C4-2B (cell line): Measurements from ENCODE around the gene MIX23.

Experiments
- CTCF ChIP-seq: fragments of 450-650 bp; conservative IDR thresholded peaks from 2 replicates; pipeline ENCODE4 v1.5.1; 2017; ENCODE audit warnings: mild to moderate bottlenecking
- ZFX ChIP-seq: fragments of 450-650 bp; IDR thresholded peaks from 2 replicates; pipeline ENCODE4 v1.6.1; 2017

GRCh38 chr3:122362026-122362425 is 21.0 kb downstream of the MIX23 start:
- TF ChIP-seq CTCF (no peak), ZFX (no peak)
